ENCODE measurements around the gene ENOSF1. TPM values are rescaled to one million over a fixed set of nuclear protein-coding genes. Genes with fewer than 3 reads are reported as not detected.
"Not testable (repeated sequence)": the region's sequence is repeated elsewhere in the genome, so short reads cannot be mapped to it uniquely, and the experiment has no call there.

Gene ENOSF1, protein sequence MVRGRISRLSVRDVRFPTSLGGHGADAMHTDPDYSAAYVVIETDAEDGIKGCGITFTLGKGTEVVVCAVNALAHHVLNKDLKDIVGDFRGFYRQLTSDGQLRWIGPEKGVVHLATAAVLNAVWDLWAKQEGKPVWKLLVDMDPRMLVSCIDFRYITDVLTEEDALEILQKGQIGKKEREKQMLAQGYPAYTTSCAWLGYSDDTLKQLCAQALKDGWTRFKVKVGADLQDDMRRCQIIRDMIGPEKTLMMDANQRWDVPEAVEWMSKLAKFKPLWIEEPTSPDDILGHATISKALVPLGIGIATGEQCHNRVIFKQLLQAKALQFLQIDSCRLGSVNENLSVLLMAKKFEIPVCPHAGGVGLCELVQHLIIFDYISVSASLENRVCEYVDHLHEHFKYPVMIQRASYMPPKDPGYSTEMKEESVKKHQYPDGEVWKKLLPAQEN
- 93.6 and 102 TPM in 2 replicates for total RNA-seq

- intact Hi-C loops (cut with micrococcal nuclease), result loop anchor here (1.0 to 10.0 kb wide), 3 partner anchors 90 to 448 kb away; partner anchors contain the start of gene THOC1
- DNase-seq (ENCODE audit: low spot score), result peak; percentile 85
- H3K4me1 Mint-ChIP-seq (ENCODE audit: low read depth), result peaks cover 43% of the 10 kb centered on the region
Observed at GRCh38 chr18:712401-713134, at the start of gene ENOSF1. Gene ENOSF1 (minus strand): TSS chr18:712630. CDS start chr18:712587, 43 bp downstream.

DNA sequence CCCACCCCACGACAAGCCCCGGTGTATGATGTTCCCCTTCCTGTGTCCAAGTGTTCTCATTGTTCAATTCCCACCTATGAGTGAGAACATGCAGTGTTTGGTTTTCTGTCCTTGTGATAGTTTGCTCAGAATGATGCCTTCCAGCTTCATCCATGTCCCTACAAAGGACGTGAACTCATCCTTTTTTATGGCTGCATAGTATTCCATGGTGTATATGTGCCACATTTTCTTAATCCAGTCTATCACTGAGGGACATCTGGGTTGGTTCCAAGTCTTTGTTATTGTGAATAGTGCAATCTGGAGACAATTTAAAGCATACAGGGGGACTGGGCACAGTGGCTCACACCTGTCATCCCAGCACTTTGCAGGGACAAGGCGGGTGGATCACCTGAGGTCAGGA lies 47.4 kb upstream of the ENOSF1 start:
- DNase-seq (ENCODE audit: low spot score); intact Hi-C loops (cut with micrococcal nuclease); H3K4me3 Mint-ChIP-seq (ENCODE audit: low read depth); H3K9me3 Mint-ChIP-seq; H3K27ac Mint-ChIP-seq; H3K27me3 Mint-ChIP-seq (ENCODE audit: low read depth): not testable (repeated sequence)
- H3K4me1 Mint-ChIP-seq (ENCODE audit: low read depth), result peaks cover 11% of the 10 kb centered on the region
- H3K36me3 Mint-ChIP-seq (ENCODE audit: low read depth), result peaks cover 31% of the 10 kb centered on the region

More at GRCh38 chr18:712401-713134, at the start of gene ENOSF1:
- Mint-ChIP-seq H3K4me3 (ENCODE audit: low read depth) (peak within 1 kb of the TSS; percentile 86), H3K27me3 (ENCODE audit: low read depth) (no peaks in the 10 kb centered on the region), H3K27ac (peak within 1 kb of the TSS; percentile 87), H3K36me3 (ENCODE audit: low read depth) (peaks cover 31% of the 10 kb centered on the region), H3K9me3 (no peaks in the 10 kb centered on the region)

- Mint-ChIP-seq H3K27ac (no peak overlapping the region), H3K4me1 (ENCODE audit: low read depth) (peaks cover 2% of the 10 kb centered on the region)
Observed at GRCh38 chr18:755506-755905, 43.1 kb upstream of the ENOSF1 start.

DNA sequence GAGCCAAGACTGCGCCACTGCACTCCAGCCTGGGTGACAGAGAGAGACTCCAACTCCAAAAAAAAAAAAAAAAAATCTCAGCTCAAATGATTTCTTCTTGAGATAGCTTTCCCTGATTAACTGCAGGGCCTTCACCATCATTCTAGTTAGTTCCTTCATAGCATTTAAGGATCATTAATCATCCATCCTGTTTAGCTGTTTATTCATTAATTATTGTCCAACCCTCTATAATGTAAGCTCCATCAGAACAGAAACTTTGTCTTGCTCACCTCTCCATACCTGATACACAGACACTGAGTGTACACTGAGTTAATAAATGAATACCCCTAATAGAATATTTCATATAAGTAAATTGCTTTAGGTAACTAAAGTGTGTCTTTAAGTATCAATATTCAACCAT lies 42.2 kb upstream of the ENOSF1 start:
- no peaks in the 10 kb centered on the region for H3K27me3 Mint-ChIP-seq (ENCODE audit: low read depth)
- H3K9me3 Mint-ChIP-seq, result no peaks in the 10 kb centered on the region
- no peak overlapping the region for H3K27ac Mint-ChIP-seq
- intact Hi-C loops (cut with micrococcal nuclease), result no loop called here
- no peak for DNase-seq (ENCODE audit: low spot score)
- peaks cover 33% of the 10 kb centered on the region for H3K36me3 Mint-ChIP-seq (ENCODE audit: low read depth)
- H3K4me1 Mint-ChIP-seq (ENCODE audit: low read depth), result peaks cover 2% of the 10 kb centered on the region
- no peak overlapping the region for H3K4me3 Mint-ChIP-seq (ENCODE audit: low read depth)

More at GRCh38 chr18:755506-755905, 43.1 kb upstream of the ENOSF1 start:
- Mint-ChIP-seq H3K27me3 (ENCODE audit: low read depth) (no peaks in the 10 kb centered on the region), H3K4me3 (ENCODE audit: low read depth) (no peak overlapping the region), H3K36me3 (ENCODE audit: low read depth) (peaks cover 35% of the 10 kb centered on the region), H3K9me3 (no peaks in the 10 kb centered on the region)
- intact Hi-C loops (cut with micrococcal nuclease), result no loop called here
- no peak for DNase-seq (ENCODE audit: low spot score)

DNA sequence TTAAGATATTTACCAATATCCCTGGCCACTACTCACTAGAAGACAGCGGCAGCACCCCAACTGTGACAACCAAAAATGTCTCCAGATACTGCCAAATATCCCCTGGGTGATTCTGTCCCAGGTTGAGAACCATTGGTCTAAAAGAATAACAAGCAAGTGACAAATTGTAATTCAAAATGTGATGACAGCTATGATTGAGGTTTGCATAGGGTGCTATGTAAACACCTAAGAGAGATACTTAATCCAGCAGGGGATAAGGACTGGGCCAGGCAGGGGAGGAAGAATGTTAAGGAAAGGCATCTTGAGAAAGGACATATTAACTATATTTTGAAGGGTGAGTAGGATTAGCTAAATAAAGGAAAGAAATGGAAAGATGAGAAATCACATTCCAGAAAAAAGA lies 38.0 kb upstream of the ENOSF1 start:
- no peak for DNase-seq (ENCODE audit: low spot score)
- Mint-ChIP-seq H3K27me3 (ENCODE audit: low read depth) (no peaks in the 10 kb centered on the region), H3K9me3 (no peaks in the 10 kb centered on the region), H3K36me3 (ENCODE audit: low read depth) (peaks cover 51% of the 10 kb centered on the region), H3K27ac (no peak overlapping the region), H3K4me1 (ENCODE audit: low read depth) (peaks cover 3% of the 10 kb centered on the region), H3K4me3 (ENCODE audit: low read depth) (no peak overlapping the region)
- intact Hi-C loops (cut with micrococcal nuclease), result no loop called here

- peaks cover 6% of the 10 kb centered on the region for H3K4me1 Mint-ChIP-seq (ENCODE audit: low read depth)
- DNase-seq (ENCODE audit: low spot score), result no peak
- peaks cover 57% of the 10 kb centered on the region for H3K36me3 Mint-ChIP-seq (ENCODE audit: low read depth)
- intact Hi-C loops (cut with micrococcal nuclease), result no loop called here
- H3K27ac Mint-ChIP-seq, result no peak overlapping the region
- no peak overlapping the region for H3K4me3 Mint-ChIP-seq (ENCODE audit: low read depth)
- H3K27me3 Mint-ChIP-seq (ENCODE audit: low read depth), result no peaks in the 10 kb centered on the region
- H3K9me3 Mint-ChIP-seq, result no peaks in the 10 kb centered on the region
Observed at GRCh38 chr18:744832-745597, 32.6 kb upstream of the ENOSF1 start.

DNA sequence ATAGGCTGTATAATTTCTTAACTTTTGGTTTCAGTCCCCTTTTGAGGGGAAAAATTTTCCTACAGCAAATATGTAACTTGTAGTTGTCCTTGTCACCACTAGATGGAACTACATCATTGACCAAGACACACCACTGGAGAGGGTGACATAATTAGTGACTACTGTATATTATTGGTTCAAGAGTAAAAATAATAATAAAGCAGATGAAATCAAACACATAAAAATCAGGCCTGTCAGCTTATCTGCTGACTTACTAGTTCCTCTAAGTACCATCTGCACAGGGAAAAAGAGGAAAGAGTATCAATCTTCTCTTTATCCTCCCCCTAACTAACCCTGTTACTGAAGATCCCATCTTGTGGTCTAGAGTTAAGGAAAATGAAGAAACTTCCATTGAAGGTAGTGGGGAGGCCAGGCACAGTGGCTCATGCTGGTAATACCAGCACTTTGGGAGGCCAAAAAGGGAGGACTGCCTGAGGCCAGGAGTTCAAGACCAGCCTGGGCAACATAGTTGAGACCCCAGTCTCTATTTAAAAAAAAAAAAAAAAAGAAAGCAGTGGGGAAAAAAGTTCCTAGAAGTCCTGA lies 29.6 kb upstream of the ENOSF1 start:
- H3K9me3 Mint-ChIP-seq, result no peaks in the 10 kb centered on the region
- no peaks in the 10 kb centered on the region for H3K27me3 Mint-ChIP-seq (ENCODE audit: low read depth)
- peaks cover 54% of the 10 kb centered on the region for H3K36me3 Mint-ChIP-seq (ENCODE audit: low read depth)
- no peak overlapping the region for H3K27ac Mint-ChIP-seq
- H3K4me3 Mint-ChIP-seq (ENCODE audit: low read depth), result no peak overlapping the region
- DNase-seq (ENCODE audit: low spot score), result no peak
- H3K4me1 Mint-ChIP-seq (ENCODE audit: low read depth), result peaks cover 5% of the 10 kb centered on the region
- intact Hi-C loops (cut with micrococcal nuclease), result loop anchor here (1.0 kb wide), 2 partner anchors 88 to 97 kb away; no protein-coding TSS in a partner anchor

DNA sequence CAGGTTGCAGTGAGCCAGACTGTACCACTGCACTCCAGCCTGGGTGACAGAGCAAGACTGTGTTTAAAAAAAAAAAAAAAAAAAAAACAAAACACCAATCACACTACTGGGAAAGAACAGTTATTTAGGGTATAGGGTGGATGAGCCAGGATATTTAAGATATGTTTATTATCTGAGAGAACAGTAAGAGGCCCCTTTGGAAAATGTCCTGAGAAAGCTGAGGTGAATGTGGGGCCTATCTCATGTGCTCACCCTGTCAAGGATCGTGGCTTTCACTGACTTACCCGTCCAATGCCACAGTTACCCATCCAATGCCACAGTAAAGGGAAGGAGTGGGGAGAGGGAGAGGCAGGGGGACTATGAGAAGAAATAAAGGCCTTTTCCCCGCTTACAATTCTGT lies 19.9 kb upstream of the ENOSF1 start:
- H3K4me3 Mint-ChIP-seq (ENCODE audit: low read depth), result no peak overlapping the region
- peaks cover 8% of the 10 kb centered on the region for H3K4me1 Mint-ChIP-seq (ENCODE audit: low read depth)
- H3K27me3 Mint-ChIP-seq (ENCODE audit: low read depth), result no peaks in the 10 kb centered on the region
- no peak overlapping the region for H3K27ac Mint-ChIP-seq
- no peak for DNase-seq (ENCODE audit: low spot score)
- intact Hi-C loops (cut with micrococcal nuclease), result no loop called here
- H3K36me3 Mint-ChIP-seq (ENCODE audit: low read depth), result peaks cover 55% of the 10 kb centered on the region
- H3K9me3 Mint-ChIP-seq, result no peaks in the 10 kb centered on the region

DNA sequence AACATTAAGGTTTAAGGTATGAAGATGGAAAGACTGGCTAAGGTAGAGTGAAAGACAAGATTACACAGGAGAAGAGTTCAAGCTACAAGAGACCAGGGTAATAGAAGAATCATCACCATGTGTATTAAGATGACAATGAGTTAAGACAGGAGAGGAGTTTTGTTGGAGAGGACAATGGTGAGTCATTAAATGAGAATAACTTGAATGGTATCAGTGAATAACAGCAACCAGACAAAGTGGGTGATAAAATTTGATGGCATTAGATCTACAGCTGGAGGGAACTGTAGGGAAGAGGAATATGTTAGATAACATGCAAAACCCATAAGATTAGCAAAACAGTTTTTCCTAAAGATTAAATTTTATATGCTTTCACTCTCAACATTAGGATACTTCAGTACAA lies 18.8 kb upstream of the ENOSF1 start:
- Mint-ChIP-seq H3K36me3 (ENCODE audit: low read depth) (peaks cover 53% of the 10 kb centered on the region), H3K4me1 (ENCODE audit: low read depth) (peaks cover 8% of the 10 kb centered on the region), H3K9me3 (no peaks in the 10 kb centered on the region), H3K27me3 (ENCODE audit: low read depth) (no peaks in the 10 kb centered on the region), H3K4me3 (ENCODE audit: low read depth) (no peak overlapping the region), H3K27ac (peak overlapping the region; percentile 3)
- DNase-seq (ENCODE audit: low spot score), result no peak
- intact Hi-C loops (cut with micrococcal nuclease), result no loop called here

GRCh38 chr18:730692-731091 lies 18.3 kb upstream of the ENOSF1 start:
- intact Hi-C loops (cut with micrococcal nuclease), result no loop called here
- H3K9me3 Mint-ChIP-seq, result no peaks in the 10 kb centered on the region
- no peak overlapping the region for H3K4me3 Mint-ChIP-seq (ENCODE audit: low read depth)
- H3K4me1 Mint-ChIP-seq (ENCODE audit: low read depth), result peaks cover 8% of the 10 kb centered on the region
- H3K36me3 Mint-ChIP-seq (ENCODE audit: low read depth), result peaks cover 49% of the 10 kb centered on the region
- H3K27ac Mint-ChIP-seq, result peak overlapping the region; percentile 62
- no peak for DNase-seq (ENCODE audit: low spot score)
- no peaks in the 10 kb centered on the region for H3K27me3 Mint-ChIP-seq (ENCODE audit: low read depth)

DNA sequence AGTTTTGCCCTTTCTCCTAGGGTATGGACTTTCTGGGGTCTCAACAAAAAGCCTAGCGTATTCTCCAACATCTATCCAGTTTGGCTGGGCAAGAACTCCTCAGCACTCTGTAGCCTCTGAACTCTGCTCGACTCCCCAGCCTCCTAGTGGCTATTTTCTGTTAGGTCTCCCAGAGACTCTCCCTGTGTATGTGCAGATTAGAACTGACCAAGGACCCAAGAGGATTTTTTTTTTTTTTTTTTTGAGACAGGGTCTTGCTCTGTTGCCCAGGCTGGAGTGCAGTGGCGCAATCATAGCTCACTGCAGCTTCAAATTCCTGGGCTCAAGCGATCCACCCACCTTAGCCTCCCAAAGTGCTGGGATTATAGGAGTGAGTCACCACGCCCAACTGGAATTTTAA lies 17.7 kb upstream of the ENOSF1 start:
- H3K27ac Mint-ChIP-seq; DNase-seq (ENCODE audit: low spot score); H3K27me3 Mint-ChIP-seq (ENCODE audit: low read depth); H3K4me1 Mint-ChIP-seq (ENCODE audit: low read depth); H3K4me3 Mint-ChIP-seq (ENCODE audit: low read depth); H3K9me3 Mint-ChIP-seq; intact Hi-C loops (cut with micrococcal nuclease): not testable (repeated sequence)
- H3K36me3 Mint-ChIP-seq (ENCODE audit: low read depth), result peaks cover 48% of the 10 kb centered on the region

DNA sequence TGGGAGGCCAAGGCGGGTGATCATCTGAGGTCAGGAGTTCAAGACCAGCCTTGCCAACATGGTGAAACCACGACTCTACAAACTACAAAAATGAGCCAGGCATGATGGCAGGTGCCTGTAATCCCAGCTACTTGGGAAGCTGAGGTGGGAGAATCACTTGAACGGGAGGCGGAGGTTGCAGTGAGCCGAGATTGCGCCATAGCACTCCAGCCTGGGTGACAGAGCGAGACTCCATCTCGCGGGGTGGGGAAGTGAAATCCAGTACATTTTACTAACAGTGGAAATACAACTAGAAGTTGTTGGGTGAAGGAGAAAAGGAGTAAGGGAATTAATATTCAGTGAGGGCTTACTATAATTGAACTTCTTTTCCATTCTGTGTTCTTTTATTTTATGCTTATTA lies 13.2 kb upstream of the ENOSF1 start:
- H3K4me1 Mint-ChIP-seq (ENCODE audit: low read depth), result peaks cover 2% of the 10 kb centered on the region
- no peaks in the 10 kb centered on the region for H3K9me3 Mint-ChIP-seq
- no peak for DNase-seq (ENCODE audit: low spot score)
- no peaks in the 10 kb centered on the region for H3K27me3 Mint-ChIP-seq (ENCODE audit: low read depth)
- H3K36me3 Mint-ChIP-seq (ENCODE audit: low read depth), result peaks cover 49% of the 10 kb centered on the region
- intact Hi-C loops (cut with micrococcal nuclease), result no loop called here
- H3K4me3 Mint-ChIP-seq (ENCODE audit: low read depth), result no peak overlapping the region
- H3K27ac Mint-ChIP-seq, result no peak overlapping the region

Measured in activated T-helper 2 cell treated with anti-CD3 and anti-CD28 coated beads, Interferon-gamma antibody, Interleukin-2, Interleukin-4, amounts not matched to agents 10 μg/mL and 5 μg/mL and 100 μg/mL, durations not matched to agents 14 hours and 24 hours and 36 hours (primary cell).